TTC549 (cell line): ENCODE results near the gene RBSN.

Experiments
- FAIRE-seq: peaks from 2 replicates; lab custom pipeline; 2012; peaks lifted over from hg19 to GRCh38; lab: Jason Lieb, UNC

RBSN gene

DNA sequence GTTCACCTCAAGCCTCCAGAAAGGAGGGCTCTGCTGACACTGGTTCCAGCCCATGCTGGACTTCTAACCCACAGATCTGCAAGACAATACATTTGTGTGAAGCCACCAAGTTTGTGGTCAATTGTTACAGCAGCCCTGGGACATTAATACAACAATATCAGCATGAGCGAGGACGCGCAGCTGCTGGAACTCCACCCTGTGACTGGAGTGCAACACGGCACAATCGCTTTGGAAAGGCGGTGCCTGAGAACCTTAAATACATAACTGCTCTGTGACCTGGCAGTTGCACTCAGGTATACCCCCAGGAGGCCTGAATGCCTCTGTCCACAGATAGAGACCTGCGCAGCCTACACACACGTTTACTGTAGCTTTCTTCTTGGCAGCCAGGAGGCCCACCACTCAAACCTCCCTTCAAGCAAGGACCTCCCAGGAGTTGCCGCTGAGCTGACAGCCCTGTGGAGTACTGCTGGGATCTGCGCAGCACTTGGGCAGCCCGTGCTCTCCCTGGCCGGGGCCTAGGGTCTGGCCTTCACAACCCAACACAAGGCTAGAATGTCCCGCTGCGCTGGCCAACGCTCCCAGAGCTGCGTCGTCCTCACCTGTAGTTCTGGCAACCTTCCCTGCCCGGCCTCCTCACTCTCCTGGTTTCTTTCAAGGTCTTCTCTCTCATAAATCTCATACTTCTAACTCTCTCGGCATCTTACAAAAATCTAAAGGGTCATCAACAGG lies 42.1 kb downstream of the RBSN start:
- FAIRE-seq: no peak

DNA sequence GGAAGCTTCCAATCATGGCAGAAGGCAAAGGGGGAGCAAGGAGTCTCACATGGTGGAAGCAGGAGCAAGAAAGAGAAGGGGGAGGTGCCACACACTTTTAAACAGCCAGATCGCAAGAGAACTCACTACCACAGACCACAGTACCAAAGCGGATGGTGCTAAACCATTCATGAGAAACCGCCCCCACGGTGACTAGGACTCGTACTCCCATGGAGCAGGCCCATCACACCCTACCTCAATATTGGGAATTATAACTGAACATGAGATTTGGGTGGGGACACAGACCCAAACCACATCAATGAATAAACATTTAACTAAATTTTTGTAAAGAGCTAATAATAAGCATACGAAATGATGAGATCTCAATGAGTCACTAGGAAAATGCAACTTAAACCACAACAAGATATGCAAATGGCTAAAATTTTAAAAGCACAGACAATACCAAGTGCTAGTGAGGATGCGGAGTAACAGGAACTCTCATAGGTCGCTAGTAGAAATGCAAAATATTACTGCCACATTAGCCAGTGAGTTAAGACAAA lies 43.9 kb downstream of the RBSN start:
- FAIRE-seq: no peak

DNA sequence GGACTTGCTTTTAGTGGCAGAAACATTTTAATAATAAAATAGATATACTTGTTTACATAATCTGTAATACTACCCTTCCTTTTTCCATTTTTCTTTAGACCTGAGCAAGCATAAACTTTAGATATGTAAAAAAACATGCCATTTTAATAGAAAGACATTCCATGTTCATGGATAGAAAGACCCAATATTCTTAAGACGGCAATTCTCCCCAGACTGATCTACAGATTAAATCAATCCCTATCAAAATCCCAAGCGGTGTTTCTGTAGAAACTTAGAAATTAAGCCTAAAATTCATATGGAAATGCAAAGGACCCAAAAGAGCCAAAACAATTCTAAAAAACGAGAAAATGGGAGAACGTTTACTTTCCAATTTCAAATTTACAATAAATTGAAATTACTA lies 45.4 kb downstream of the RBSN start:
- no peak for FAIRE-seq

DNA sequence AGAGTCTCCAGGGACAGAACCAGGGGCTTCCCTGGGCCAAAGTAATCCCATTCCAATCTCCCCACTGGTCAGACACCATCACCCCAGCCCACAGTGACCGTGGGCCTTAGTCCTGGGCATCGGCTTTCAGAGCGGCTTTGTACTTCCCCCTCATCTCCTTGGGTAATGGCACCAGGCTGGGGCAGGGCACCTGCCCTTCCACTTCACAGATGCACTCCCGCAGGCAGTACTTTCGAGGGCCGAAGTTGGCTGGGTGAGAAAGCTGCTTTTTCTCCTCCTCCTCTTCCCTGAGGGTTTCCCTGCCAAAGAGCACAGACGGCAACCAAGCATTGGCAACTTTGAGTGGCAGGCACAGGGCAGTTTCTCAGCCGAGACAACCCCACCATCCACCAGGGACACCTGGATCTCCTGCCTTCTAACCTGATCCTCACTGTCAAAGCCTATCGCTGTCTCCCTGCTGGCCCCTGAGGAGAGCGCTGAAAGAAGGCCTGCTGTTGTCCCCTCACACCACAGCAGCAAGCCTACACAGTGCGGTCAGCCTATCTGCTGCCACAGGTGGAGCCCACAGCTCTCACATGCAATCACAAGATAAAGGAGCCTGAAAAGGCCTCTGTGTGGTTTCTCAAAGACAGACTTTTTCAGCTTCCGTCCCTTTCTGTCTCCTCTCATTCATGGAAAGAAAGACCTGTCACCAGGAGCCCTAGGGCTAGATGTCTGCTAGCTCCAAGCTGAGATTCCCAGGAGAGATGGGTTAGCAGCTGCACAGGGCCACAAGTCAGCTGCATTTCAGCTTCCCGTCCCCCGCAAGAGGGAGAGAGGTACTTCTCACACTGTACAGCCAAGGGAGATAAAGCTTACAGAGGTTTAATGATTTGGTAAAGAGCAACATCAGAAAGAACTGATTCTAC lies 46.4 kb downstream of the RBSN start:
- no peak for FAIRE-seq

DNA sequence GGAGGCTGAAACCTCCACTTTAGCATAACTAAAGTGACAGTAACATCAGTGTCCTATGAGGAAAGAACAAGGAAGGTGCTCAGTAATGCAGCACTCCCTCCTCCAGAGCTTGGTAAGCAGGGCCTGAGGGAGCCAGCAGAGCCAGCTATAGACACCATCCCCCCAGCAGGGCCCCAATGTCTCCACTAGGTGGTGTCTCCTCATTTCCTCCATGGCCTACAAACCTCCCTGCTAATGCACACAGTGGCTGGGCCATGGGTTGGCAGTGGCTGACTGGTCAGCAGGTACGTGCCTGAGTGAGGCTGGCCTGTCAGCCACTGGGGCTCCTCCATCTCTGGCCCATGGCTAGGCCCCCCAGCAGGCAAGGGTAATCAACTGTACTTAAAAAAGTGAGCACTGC lies 47.4 kb downstream of the RBSN start:
- FAIRE-seq: no peak

DNA sequence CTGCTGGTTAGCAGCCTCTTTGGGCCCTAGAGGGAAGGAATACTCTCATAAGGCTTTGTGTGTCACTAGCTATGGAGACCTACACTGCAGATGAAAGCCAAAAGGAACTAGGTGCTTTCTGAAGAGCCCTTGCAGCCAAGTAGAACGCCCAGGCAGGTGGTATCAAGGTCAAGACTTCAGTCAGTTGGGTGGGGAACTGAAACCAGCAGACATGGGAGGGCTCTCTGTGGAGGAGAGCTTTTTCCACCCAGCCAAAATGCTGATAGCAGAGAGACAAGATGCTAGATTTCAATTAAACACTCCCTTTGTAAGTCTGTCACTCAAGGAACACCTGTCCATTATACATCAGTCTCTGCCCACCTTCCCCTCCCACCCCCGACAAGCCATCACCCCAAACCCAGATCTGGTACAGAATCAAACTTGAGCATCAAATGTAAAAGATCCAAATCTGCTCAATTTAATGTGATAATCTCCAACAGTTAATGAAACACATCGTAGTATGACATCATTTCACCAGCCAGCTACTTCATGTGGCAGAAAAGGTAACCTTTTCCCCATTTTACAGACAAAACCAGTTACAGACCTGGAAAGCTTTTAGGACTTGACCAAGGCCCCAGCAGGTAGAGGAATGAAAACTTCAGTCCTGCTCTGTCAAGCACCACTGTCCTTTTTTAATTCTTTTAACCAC lies 48.4 kb downstream of the RBSN start:
- FAIRE-seq: no peak

DNA sequence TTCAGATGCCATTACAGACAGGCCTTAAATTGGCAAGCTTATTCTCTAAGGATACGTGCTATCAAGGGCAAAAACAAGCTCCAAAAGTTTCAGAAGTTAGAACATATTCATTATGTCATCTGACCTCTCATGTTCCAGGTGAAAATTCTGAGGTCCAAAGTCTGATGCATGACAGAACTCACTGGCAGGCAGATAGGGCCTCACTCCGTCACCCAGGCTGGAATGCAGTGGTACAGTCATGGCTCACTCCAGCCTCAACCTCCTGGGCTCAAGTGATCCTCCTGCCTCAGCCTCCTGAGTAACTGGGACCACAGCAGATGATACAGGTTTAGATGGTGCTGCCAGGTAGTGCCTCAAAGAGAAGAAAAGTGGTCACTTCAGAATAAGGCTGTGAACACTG lies 49.4 kb downstream of the RBSN start:
- FAIRE-seq: no peak

DNA sequence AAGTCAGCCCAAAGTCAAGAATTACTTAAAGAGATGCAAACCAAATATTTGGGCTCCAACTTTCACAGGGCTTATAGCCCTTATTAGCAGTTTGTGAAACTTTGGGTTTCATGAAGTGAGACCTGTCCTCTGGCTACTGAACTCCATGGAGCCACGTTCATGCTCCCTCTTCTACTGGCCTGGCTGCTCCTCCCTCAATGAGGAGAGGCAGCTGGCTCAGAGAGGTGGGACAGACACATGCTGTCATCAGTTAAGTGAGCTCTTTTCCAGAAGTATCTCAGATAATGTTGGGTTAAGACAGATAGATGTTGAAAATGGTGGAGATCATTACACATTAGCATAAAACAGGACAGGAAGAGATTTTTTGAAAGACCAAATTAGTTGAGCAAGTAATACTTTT lies 53.3 kb downstream of the RBSN start:
- FAIRE-seq: no peak

DNA sequence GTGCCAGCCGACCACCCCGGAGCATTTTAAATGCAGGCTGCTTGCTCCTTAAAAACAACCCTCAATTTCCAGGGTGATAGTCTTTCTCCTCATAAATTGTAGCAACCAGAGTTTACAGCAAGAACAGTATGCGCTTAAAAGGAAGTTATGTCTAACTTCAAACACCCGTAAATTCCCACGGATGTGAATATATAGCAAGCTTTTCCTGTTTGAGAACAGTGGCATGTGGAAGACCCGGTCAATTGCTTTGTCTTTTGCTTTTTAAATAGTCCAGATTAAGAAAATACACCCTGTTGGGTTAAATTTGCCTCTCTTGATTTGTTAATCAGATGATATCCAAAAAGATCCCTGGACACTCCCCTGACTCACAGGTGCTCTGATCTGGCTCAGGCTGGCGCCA lies 54.6 kb downstream of the RBSN start:
- no peak for FAIRE-seq

DNA sequence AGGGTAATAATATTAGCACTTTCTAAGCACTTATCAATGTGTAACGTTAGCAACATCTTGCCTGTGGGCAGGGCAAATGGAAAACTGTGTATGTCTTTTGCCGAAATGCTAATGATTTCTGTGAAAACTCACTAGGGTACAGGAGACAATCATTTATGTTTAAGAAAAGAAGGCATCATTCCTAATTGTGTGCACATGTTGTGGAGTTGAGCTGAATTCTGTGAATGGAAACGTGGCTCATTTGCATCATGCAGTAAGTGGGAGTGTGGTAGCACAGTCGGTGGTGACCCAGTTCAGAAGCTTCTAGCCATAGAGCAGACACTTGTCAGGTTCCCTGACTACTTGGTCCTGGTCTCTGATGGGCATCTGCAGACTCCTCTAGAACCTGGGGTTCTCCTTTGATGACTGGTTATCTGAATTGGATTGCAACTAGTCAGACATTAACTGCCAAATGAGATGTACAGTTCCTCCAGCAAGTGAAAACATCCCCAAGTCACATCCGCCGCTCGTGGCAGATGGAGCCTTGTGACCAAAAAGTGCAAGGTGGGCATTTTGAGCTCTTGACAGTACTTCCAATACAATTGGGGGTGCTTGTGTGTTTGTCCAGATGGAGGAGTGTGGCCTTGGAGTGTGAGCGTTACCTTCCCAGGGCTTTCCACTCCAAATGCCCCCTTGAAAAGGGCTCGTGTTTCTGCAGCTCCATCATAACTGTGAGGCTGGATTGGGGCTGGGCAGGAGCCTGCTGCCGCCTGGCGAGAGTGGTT lies 55.4 kb downstream of the RBSN start:
- FAIRE-seq: no peak

DNA sequence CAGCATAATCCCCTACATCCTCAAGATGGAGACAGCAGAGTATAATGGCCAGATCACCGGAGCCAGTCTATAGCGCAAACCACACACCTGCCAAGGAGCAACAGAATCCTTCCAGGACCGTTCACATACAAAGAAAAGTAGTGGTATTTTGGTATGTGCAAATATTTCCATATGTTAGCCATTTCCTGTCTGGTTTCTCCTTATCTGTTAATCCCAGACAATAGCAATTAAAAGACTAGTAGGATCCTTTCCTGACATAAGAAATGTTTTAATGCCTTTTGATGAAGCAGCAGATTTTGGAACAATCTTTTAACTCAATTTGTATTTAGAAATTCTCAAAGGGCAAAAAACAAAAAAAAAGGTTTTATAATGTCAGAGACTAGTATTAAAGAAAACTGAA lies 56.0 kb downstream of the RBSN start:
- FAIRE-seq: no peak

DNA sequence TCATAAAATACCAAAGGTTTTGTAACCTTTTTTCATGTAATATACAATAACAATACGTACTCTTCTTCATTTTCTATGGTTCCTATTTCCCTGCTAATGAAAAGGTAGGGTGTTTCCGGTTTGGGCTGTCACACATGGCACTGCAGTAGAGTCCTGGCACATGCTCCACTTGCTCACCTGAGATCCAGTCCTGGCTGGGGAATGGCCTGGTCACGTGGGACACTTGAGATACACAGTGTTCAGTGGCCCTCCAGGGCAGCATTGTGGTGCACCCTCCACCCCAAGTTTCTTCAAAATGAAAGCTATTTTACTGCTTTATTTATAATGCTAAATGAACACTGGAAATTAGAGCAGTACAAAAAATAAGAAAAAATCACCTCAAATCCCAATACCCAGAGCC lies 57.0 kb downstream of the RBSN start:
- no peak for FAIRE-seq

DNA sequence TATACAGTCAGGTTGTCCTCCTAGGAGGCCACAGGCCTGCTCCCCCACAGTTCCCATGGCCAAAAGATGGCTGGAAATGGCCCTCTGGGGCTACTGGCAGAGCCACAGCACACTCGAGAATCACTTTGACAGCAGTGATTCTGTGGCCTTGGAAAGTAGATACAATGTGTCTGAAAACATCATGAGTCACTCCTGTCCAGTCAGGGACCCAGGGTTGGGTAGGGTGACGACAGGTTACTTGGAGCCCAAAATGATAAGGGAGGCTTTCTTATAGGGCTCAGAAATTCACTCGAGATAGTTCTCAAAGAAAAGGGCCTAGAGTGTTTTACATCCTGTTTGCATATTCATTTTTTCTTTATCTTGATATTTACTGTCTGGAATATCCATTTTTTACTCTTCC lies 58.1 kb downstream of the RBSN start:
- FAIRE-seq: no peak

DNA sequence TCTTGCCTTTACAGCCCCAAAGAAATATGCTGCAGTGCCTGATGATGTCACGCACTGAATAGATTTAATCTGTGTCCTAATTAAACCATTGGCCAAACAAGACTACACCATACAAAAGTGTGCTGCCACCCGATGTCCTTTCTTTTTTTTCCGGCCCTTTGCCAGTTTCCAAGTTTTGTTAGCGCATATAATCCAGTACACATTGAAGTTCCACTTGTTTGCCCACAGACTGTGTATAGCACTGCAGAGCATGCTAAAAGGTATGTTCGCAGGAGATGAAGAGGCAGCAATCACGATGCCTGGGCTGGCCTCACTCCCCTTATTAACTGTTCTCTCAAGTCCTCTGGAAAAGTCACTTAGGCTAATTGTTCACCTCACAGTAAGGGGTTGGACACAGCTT lies 60.6 kb downstream of the RBSN start:
- no peak for FAIRE-seq

DNA sequence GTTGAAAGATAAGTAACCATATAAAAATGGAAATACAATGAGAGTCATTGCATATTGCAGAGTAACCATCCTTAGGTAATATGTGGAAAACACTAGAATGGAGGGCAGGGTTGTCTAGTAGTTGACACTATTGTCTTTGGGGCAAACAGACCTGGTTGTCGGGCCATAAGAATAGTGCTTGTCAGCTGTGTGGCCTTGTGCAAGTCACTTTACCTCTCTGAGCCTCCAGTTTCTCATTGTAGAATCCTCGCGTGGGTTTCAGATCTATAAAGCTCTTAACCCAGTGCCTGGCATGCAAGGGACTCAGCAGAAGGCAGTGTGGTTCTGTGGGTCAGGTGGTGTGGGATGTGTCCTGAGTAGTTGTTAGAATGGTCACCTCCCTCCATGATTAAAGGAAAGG lies 65.8 kb downstream of the RBSN start:
- FAIRE-seq: no peak

DNA sequence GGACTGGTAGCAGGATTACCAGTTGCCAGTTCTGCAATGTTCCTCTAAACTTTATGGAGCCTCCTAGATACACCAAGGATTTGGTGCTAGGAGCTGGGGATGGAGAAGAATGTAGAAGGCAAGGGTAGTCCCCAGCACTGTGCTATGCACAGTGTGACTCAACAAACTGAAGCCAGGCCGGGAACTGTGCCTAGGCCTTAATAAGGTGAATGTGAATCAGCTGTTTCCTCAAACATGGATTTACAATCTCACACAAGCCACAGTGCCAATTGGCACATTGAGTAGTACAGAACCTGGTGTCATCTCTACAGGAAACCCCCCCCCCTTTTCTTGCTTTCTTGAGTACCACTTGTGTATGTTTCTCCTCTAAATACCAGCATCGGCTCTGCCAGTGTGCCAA lies 66.3 kb downstream of the RBSN start:
- FAIRE-seq: no peak

DNA sequence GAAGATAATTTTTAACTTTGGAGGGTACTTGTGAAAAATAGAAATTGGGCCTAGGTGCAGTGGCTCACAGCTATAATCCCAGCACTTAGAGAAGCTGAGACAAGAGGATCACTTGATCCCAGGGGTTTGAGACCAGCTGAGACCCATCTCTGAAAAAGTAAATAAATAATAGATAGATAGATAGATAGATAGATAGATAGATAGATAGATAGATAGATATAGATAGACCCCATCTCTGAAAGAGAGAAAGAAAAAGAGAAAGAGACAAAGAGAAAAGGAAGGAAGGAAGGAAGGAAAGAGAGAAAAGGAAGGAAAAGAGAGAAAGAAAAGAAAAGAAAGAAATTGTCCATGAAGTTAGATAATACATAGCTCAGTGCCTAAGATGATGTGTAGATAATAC lies 69.3 kb downstream of the RBSN start:
- FAIRE-seq: no peak

DNA sequence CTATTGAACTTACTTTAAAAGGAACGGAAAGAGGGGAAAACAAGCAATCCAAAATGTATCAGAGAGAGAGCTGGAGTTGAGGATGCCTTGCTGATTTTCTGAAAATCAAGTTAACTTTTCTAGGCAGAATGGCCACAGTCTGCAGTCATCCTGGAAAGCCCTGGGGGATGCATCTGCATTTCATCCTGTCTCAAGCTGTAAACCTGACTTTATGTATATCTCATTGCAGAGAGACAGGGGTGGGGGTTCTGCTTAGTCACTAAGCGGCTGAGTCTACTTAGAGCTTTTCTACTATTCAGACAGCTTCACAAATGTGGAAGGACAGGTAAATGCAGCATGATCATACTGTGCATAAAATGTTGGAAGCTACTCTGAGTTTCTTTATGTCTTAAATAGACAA lies 75.2 kb downstream of the RBSN start:
- no peak for FAIRE-seq

DNA sequence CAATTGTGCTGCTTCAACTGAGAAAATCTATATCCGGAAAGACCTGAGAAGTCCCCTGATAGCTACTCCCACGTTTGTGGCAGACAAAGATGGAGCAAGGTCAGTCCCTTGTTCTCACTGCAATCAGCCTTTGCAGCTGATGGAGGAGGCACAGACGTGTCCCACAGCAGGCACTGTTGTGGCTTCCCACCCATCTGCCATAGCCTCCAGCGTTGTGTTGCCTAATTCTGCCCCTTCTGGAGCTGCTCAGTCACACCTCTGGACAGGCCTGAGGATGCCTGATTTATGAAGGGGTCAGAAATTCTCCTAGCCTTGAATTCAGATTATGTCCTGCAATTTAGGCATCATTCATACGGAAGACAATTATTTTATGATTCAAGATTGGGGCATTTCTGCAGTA lies 75.7 kb downstream of the RBSN start:
- FAIRE-seq: no peak
